ENCODE measurements around the gene VPS50.

Gene VPS50

GRCh38 chr7:93231799-93232672 is at the start of gene VPS50:
Gene VPS50 (plus strand): TSS chr7:93232366. CDS start chr7:93232468, 102 bp downstream.
- DNase-seq (ENCODE audit: low spot score) = peak; percentile 97

- DNase-seq (ENCODE audit: low spot score) = no peak
Measured at GRCh38 chr7:93185303-93186027, 46.7 kb upstream of the VPS50 start.

- DNase-seq (ENCODE audit: low spot score) = no peak
Measured at GRCh38 chr7:93188870-93189634, 43.1 kb upstream of the VPS50 start.

- DNase-seq (ENCODE audit: low spot score) = no peak
Measured at GRCh38 chr7:93194386-93194785, 37.8 kb upstream of the VPS50 start.

GRCh38 chr7:93196336-93196735 is 35.8 kb upstream of the VPS50 start:
- no peak for DNase-seq (ENCODE audit: low spot score)

- no peak for DNase-seq (ENCODE audit: low spot score)
Measured at GRCh38 chr7:93198472-93198871, 33.7 kb upstream of the VPS50 start.

- no peak for DNase-seq (ENCODE audit: low spot score)
Measured at GRCh38 chr7:93202594-93203250, 29.4 kb upstream of the VPS50 start.

- no peak for DNase-seq (ENCODE audit: low spot score)
Measured at GRCh38 chr7:93203496-93203895, 28.7 kb upstream of the VPS50 start.

GRCh38 chr7:93205046-93205445 is 27.1 kb upstream of the VPS50 start:
- DNase-seq (ENCODE audit: low spot score) = no peak

- DNase-seq (ENCODE audit: low spot score) = no peak
Measured at GRCh38 chr7:93211228-93211818, 20.8 kb upstream of the VPS50 start.

GRCh38 chr7:93212881-93213280 is 19.3 kb upstream of the VPS50 start:
- no peak for DNase-seq (ENCODE audit: low spot score)

- DNase-seq (ENCODE audit: low spot score) = no peak
Measured at GRCh38 chr7:93218997-93219827, 13.0 kb upstream of the VPS50 start.

- no peak for DNase-seq (ENCODE audit: low spot score)
Measured at GRCh38 chr7:93219868-93220267, 12.3 kb upstream of the VPS50 start.

- DNase-seq (ENCODE audit: low spot score) = no peak
Measured at GRCh38 chr7:93226310-93226709, 5.9 kb upstream of the VPS50 start, which contains the start of gene HEPACAM2. Gene HEPACAM2 (minus strand): TSS chr7:93226469.

GRCh38 chr7:93228302-93228701 is 3.9 kb upstream of the VPS50 start:
- DNase-seq (ENCODE audit: low spot score) = peak; percentile 27

- no peak for DNase-seq (ENCODE audit: low spot score)
Measured at GRCh38 chr7:93231259-93231658, 907 bp upstream of the VPS50 start.

GRCh38 chr7:93232673-93233018 is 480 bp downstream of the VPS50 start:
- DNase-seq (ENCODE audit: low spot score) = no peak

GRCh38 chr7:93235541-93235940 is 3.4 kb downstream of the VPS50 start:
- DNase-seq (ENCODE audit: low spot score) = no peak

GRCh38 chr7:93238131-93238530 is 6.0 kb downstream of the VPS50 start:
- no peak for DNase-seq (ENCODE audit: low spot score)

GRCh38 chr7:93238748-93239147 is 6.6 kb downstream of the VPS50 start:
- DNase-seq (ENCODE audit: low spot score) = no peak

GRCh38 chr7:93239824-93240223 is 7.7 kb downstream of the VPS50 start:
- no peak for DNase-seq (ENCODE audit: low spot score)
